GM18508 (cell line): ENCODE measurements around the gene MMP2.

Experiments used
- ATAC-seq: cut with Tn5 transposase; IDR thresholded peaks from one replicate; pipeline ENCODE4 v1.9.1; 2021; ENCODE audit warnings: moderate number of reproducible peaks; ENCODE audit not compliant: insufficient read depth, unreplicated experiment

Gene MMP2

GRCh38 chr16:55468352-55468990 is 10.5 kb upstream of the MMP2 start:
- ATAC-seq: no peak

GRCh38 chr16:55469821-55470532 is 9.0 kb upstream of the MMP2 start:
- ATAC-seq: no peak

- no peak for ATAC-seq
Measured at GRCh38 chr16:55470533-55471371, 8.2 kb upstream of the MMP2 start.

DNA sequence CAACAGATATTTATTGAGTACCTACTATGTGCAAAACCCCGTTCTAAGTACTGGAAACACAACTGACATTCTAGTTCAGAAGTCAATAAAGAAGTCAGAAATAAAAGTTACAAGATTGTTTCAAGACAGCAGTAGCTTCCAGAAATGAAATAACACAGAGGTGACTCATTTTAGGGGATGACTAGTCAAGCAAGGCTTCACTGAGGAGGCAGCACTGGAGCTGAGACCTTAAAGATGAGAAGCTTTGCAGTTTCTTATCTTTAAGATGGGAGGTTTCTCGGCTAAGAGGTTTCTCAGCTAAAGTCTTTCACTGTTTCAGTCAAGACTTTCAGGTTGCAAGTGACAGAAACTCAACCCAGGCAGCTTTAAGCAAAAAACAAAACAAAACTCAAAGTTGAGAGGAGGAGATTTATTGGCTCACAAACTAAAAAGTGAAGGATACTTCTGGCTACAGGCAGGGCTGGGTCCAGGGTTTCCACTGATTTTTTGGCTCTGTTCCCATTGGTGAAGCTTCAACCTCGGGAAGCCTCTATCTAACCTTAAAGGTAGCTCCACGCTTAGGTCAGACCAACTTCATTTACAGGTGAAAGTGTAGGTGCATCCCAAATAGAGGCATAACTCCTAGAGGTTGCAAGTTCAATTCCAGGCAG is 7.4 kb upstream of the MMP2 start:
- no peak for ATAC-seq

DNA sequence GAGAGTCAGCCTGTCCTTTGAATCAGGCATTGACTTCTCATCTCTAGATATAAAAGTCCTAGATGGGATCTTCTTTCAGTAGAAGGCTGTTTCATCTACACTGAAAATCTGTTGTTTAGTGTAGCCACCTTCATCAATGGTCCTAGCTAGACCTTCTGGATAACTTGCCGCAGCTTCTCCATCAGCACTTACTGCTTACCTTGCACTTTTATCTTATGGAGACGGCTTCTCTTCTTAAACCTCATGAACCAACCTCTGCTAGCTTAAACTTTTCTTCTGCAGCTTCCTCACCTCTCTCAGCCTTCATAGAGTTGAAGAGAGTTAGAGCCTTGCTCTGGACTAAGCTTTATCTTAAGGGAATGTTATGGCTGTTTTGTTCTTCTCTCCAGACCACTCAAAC is 5.4 kb upstream of the MMP2 start:
- no peak for ATAC-seq

- no peak for ATAC-seq
Measured at GRCh38 chr16:55474821-55475220, 4.2 kb upstream of the MMP2 start.

DNA sequence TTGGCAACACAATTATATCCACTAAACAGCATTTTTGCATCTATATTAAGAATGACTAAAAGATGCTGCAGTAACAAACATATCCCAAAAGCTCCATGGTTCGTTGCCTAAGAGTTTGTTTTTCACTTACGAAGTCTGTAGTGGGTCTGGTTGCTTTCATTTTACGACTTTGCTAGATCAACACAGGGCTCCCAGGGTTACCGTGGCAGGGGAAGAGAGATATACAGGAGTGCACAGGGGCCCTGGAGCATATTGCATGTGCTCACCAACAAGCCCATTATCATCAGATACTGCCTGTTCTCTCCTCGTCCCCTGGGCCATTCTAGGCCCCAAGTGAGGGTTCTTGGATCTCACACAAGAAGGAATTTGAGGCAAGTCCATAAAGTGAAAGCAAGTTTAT is 3.1 kb upstream of the MMP2 start:
- no peak for ATAC-seq

DNA sequence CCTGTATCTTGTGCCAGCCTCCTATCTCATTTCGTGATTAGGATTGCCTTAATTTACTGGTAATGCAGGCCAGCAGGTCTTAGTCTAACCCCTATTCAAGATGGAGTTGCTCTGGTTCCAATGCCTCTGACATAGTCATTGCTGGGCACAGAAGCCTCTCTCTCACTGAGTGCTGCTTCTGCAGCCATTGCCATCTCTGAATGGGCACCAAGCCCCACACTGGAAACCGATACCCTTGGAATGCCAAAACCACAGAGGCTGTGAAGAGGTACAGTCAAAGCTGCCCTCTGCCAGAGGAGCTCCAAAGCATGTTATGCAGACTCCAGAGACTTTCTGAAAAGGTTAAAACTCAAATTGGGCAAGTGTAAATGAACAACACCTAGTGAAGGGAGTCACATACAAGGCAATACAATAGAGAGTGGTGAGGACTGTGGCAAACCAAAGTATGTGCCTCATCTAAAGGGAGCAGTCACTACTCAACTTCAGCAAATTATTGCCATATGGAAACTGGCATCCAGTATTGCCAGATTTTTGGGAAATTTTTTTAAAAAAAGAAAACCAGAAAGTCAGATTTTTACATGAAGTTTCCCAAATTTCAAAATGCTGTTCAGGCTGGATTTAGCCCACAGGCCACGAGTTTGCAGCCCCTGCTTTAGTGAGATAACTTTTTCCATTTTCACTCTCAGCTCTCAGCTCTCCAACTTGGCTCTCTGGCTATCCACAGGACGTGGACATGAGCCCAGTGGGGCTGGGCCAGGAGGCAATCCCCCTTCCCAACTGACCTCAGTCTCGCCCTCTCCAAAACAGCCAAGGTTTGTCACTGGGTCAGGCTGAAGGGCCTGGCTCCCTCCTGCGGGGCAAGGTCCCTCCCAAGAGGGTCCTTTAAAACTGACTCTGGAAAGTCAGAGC is 2.1 kb upstream of the MMP2 start:
- no peak for ATAC-seq

DNA sequence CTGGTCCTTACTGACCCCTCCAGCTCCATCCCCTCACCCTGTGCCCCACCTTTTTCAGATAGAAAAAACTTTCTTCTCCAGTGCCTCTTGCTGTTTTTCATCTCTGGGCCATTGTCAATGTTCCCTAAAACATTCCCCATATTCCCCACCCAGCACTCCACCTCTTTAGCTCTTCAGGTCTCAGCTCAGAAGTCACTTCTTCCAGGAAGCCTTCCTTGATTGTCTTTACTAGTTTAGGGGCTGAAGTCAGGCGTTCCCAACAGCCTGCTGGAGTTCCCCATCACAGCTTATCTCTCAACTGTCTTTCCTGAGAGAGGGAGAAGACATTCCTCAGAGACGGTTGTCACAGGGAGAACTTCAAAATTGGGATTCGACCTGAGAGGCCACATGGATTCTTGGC is 1.3 kb upstream of the MMP2 start:
- no peak for ATAC-seq

- no peak for ATAC-seq
Measured at GRCh38 chr16:55479430-55480140, 587 bp downstream of the MMP2 start.

DNA sequence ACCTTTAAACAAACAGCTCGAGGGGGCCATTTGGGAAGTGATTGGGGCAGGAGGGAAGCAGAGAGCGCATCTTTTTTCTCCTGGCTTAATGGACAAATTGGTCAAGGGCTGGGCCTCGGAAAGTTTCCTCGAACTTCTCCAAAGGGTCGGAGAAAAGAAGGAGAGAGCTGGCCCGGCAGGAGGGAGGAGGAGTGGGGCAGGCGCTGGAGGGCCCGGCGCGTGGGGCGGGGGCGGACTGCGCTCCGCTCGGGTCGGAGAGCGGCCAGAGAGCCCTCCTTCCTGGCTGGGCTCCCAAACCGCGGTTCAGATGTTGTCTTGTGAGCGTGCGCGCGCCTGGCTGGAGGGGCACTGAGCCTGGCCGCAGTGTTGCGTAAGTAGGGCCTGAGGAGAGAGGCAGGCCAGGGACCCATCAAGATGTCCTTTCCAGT is 1.2 kb downstream of the MMP2 start:
- no peak for ATAC-seq

DNA sequence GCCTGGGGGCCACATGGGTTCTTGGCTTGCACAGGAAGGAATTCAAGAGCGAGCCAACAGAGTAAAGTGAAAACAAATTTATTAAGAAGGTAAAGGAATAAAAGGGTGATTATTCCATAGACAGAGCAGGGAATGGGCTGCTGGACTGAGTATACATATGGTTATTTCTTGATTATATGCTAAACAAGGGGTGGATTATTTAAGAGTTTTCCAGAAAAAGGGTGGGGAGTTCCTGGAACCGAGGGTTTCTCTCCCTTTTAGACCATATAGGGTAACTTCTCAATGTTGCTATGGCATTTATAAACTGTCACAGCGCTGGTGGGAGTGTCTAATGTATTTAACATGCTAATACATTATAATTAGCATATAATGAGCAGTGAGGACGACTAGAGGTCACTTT is 2.0 kb downstream of the MMP2 start:
- ATAC-seq: no peak

DNA sequence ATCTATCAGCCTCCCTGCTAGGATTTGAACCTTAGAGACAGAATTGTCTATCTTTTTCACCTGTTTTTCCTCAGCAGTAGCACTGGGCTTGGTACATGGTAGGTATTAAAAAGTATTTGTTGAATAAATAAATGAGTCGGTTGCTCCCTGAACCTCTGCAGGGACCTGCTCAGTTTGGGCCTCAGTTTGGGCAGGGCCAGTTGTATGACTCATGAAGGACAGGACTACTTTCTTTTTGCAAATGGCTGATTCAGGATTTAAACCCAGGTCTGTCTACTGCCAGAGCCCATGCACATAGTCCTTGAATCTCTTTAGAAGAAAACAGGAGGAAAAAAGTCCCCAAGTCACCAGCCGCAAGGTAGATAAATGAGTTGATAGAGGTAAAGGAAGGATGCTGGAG is 3.1 kb downstream of the MMP2 start:
- no peak for ATAC-seq

DNA sequence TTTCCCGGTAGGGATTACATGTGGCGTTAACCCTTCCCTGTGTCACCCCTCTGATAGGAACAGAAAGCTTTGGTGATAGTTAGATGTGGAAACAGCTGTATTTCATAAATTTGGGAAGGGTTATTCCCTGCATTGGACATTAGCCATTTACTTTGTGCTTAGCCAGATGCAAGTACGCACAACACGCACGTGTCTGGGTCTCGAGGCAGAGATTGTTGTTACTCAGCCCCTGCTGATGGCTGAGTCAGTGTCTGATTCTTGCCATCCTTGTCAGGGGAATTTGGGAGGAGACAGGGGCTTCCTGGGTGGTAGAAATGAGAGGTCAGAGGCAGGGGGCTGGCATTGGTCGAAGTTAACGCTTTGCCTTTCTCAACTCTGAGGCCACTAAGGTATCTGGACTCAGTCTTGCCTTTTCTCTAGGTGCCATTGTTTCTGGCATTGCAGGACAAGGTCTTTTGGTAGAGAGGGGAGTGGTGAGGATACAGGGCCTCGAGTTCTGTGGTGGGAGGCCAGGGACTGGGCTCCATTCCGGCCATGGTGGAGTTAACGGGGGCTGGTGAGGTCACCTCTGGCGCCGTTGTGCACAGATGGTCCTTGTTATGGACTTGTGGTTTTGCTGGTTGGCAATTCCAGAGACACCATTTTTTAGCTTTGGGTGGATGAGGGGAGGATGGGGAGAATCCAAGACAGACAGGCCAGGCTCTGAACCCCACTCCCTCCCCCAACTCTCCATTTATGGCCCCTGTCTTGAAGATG is 8.2 kb downstream of the MMP2 start:
- ATAC-seq: no peak

- ATAC-seq: no peak
Measured at GRCh38 chr16:55488306-55488705, 9.3 kb downstream of the MMP2 start.

DNA sequence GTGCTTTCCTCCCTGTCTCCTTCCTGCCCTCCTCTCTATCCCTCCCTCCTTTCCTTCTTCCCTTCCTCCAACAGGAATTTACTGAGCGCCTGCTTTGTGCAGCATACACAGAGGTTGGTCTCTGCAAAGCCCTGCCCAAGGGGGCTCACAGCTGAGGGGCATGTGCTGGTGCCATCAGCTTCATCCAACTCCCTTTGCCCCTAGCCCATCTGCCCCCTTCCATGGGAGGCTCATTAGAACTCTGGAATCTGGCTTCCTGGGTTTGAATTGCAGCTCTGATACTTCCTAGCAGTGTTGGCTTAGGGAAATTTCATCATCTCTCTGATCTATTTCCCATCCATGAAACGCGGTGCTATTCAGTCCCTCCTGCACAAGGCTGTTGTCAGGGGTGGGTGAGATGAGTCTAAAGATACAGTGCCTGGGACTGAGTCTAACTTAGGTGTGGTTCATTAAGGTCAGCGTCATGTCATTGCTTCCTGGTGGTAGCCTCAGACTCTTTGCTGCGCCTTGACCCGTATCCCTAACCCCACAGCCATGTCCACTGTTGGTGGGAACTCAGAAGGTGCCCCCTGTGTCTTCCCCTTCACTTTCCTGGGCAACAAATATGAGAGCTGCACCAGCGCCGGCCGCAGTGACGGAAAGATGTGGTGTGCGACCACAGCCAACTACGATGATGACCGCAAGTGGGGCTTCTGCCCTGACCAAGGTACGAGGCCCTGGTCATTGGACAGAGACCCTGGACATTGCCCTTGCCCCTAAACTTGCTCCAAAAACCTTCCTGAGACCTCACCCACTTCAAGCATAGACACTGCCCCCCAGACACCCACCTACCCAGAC is 10.3 kb downstream of the MMP2 start:
- no peak for ATAC-seq

DNA sequence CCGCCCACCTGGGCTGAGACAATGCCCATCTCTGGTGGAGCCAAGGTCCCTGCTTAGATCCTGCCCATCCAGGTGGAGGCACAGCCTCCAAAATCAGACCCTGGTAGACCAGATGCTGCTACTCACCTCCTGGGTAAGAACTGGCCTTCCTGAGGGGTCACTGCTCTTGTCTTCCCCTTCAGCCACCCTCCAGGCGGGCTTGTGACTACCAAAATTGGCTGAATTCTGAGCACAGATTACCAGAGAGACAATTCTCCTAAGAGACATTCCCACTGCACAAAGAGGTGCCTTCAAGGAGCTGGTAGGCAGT is 10.9 kb downstream of the MMP2 start:
- ATAC-seq: no peak

- no peak for ATAC-seq
Measured at GRCh38 chr16:55490301-55490700, 11.3 kb downstream of the MMP2 start.
